CD4-positive, alpha-beta T cell treated with Interleukin-6 for 4 hours (primary cell): ENCODE measurements around the gene MPIG6B.
A peak's percentile ranks its signal among the peaks of the same experiment; 100 is the strongest.

ENCODE experiments used
- DNase-seq: peaks from one replicate; pipeline ENCODE4 v3.0.0-alpha.2; 2020; ENCODE audit warnings: mixed read lengths

Gene MPIG6B

DNA sequence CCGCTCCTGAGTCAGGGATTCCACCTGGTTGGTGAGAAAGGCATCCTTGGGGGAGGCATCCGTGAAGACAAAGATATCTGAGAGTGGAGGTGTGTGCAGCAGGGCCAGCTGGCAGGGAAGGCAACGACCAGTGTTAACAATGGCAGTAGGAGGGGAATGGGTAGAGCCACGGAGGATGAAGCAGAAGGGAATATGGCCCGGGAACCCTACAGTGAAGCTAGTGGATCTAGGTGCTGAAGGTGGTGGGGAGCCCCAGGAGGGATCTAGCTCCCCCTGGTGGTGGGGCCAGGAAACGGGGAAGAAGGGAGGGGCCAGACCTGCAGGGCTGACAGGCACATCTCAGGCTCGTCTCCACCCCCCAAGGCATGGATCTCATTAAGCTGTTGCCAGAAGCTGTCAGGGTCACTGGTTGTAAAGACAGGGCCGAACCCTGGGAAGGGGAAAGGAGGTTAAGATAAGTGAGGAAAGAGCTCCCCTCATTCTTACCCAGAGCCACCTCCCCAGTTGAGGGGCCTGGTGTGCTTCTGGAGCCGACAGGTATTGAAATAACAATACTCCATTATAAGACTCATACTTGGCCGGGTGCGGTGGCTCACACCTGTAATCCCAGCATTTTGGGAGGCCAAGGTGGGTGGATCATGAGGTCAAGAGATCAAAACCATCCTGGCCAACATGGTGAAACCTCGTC, 46.7 kb downstream of the MPIG6B start:
- peak; percentile 79 for DNase-seq

DNA sequence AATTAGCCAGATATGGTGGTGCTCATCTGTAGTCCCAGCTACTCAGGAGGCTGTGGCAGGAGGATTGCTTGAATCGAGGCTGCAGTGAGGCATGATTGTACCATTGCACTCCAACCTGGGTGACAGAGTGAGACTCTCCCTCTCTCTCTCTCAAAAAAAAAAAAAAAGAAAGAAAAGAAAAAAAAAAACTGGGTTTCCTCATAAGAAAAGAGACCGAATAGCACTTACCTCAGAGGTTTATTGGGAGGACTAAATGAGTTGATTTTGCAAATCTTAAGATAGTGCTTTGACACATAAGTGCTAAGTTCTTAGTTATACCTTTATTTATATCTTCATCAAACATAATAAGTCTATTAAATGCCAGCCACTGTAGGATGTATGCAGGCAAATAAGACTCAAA, 47.7 kb downstream of the MPIG6B start:
- DNase-seq = no peak

DNA sequence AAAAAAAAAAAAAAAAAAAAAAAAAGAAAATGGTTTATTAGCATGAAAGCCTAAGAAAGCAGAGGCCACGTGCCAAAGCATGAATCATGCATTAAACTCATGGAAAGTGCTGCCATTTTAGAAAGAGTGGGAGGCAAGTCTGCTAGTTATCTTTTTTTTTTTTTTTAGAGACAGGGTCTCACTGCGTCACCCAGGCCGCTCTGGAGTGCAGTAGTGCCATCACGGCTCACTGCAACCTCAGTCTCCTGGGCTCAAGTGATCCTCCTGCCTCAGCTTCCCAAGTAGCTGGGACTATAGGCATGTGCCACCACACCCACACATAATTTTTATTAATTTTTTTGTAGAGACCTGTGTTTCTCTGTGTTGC, 48.8 kb downstream of the MPIG6B start:
- DNase-seq = peak; percentile 27

GRCh38 chr6:31775184-31775583, 52.0 kb downstream of the MPIG6B start:
- no peak for DNase-seq

- no peak for DNase-seq
These were observed 52.7 kb downstream of the MPIG6B start for GRCh38 chr6:31775633-31776484.
